NB4 (cell line): ENCODE measurements around the gene B4GALT1.
A peak's percentile ranks its signal among the peaks of the same experiment; 100 is the strongest.

Experiments used
- DNase-seq: peaks from one replicate; pipeline ENCODE4 v3.0.0; 2010; ENCODE audit warnings: low read depth
- H3K4me3 ChIP-seq: one replicate; pipeline ENCODE4 v1.5.1; 2011; ENCODE audit warnings: mild to moderate bottlenecking, low read depth, low read length, moderate library complexity
- MYC ChIP-seq: IDR thresholded peaks from 2 replicates; pipeline ENCODE4 v1.6.1; 2011; ENCODE audit warnings: low read depth, low read length
- POLR2A ChIP-seq: IDR thresholded peaks from 2 replicates; pipeline ENCODE4 v1.6.1; 2011; ENCODE audit warnings: mild to moderate bottlenecking; ENCODE audit not compliant: insufficient read length; ENCODE audit errors: extremely low read depth
- TF ChIP-seq, protein P1 (sequence below): IDR thresholded peaks from 2 replicates; pipeline ENCODE4 v1.6.1; 2011; ENCODE audit warnings: low read depth, low read length
- TF ChIP-seq, protein P2 (sequence below): IDR thresholded peaks from one replicate; pipeline ENCODE4 v1.5.1; 2012; ENCODE audit warnings: low read depth, low read length

The B4GALT1 gene, protein sequence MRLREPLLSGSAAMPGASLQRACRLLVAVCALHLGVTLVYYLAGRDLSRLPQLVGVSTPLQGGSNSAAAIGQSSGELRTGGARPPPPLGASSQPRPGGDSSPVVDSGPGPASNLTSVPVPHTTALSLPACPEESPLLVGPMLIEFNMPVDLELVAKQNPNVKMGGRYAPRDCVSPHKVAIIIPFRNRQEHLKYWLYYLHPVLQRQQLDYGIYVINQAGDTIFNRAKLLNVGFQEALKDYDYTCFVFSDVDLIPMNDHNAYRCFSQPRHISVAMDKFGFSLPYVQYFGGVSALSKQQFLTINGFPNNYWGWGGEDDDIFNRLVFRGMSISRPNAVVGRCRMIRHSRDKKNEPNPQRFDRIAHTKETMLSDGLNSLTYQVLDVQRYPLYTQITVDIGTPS

DNA sequence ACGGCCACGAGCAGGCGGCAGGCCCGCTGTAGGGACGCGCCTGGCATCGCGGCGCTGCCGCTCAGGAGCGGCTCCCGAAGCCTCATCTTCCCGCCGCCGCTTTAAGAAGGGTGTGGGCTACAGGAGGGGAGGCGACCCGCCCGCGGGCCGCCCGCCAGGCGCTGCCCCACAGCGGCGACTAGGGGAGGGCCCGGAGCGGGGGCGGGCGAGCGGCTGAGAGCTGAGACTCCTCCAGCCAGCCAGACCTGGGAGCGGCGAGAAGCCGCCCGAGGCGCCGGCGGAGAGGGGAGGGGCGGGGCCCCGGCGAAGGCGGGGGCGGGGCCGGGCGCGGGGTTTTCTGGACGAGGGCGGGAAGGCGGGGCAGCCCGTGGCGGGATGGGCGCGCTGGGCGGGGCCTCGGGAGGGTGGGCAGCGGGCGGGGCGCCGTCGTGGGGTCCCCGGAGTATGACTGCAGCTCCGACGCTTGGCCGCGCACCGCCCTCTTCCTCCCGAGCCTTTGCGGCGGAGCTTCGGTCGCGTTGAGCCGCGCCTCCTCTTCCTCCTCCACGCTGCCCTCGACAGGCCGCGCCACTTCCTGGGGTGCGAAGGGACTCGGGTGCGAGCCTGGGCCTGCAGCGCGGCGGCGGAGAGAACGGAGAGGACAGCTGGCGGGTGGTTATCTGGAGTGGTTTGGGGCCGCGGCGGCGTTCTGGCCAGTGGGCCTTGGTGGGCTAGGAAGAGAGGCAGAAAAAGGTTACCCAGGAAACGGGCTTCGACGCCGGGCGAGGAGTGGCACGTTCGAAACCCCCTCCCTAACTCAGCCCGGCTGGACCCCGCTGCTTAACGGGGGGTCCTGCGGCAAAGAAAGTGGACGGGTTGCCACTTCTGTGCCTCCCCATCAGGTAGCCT lies at the start of gene B4GALT1:
Gene B4GALT1, minus strand, starts transcription at position 253 of the 888 bp plus-strand sequence. Its CDS starts 167 bp downstream, at position 86.
- H3K4me3 ChIP-seq, result peak within 1 kb of the TSS; percentile 80
- TF ChIP-seq, protein P1, sequence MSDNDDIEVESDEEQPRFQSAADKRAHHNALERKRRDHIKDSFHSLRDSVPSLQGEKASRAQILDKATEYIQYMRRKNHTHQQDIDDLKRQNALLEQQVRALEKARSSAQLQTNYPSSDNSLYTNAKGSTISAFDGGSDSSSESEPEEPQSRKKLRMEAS, result peak; percentile 88
- TF ChIP-seq POLR2A (peak; percentile 86), MYC (peak; percentile 86)
- TF ChIP-seq, protein P2, sequence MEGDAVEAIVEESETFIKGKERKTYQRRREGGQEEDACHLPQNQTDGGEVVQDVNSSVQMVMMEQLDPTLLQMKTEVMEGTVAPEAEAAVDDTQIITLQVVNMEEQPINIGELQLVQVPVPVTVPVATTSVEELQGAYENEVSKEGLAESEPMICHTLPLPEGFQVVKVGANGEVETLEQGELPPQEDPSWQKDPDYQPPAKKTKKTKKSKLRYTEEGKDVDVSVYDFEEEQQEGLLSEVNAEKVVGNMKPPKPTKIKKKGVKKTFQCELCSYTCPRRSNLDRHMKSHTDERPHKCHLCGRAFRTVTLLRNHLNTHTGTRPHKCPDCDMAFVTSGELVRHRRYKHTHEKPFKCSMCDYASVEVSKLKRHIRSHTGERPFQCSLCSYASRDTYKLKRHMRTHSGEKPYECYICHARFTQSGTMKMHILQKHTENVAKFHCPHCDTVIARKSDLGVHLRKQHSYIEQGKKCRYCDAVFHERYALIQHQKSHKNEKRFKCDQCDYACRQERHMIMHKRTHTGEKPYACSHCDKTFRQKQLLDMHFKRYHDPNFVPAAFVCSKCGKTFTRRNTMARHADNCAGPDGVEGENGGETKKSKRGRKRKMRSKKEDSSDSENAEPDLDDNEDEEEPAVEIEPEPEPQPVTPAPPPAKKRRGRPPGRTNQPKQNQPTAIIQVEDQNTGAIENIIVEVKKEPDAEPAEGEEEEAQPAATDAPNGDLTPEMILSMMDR, result no peak
- DNase-seq, result peak; percentile 100

DNA sequence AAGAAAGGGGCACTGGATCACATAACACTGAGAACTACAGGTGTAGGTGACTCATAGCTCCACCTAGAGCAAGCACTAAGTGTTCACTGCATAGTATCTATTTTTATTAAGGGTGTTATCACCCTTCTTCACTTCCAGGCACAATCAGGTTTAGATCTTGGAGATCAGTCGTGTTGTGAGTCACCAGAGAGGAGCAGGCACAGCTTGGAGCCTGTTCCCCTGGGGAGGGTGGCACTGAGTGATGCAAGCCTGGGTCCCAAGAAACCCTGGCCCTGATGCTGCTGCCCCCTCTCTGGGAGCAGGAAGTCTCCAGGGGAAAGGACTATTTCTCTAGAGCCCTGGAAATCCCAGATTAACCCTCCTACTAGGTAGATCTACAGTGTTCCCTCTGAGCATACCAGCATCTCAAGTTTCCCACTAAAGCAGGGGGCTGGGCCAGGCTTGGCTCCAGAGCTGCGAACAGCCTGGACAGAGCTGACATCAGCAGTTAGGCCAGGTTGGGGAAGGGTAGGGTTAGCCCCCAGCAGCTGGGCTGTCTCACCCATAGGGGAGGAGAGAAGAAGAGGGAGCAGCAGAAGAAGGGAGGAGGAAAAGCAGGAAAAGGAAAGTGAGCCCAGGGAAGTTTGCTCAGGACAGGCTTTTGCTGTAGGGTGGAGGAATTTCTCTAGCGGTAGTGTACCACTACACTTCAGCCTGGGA lies 44.7 kb upstream of the B4GALT1 start:
- TF ChIP-seq, protein P2, result no peak
- TF ChIP-seq POLR2A (no peak), MYC (no peak)
- TF ChIP-seq, protein P1, result no peak
- DNase-seq, result peak; percentile 62
- H3K4me3 ChIP-seq, result no peak overlapping the region

DNA sequence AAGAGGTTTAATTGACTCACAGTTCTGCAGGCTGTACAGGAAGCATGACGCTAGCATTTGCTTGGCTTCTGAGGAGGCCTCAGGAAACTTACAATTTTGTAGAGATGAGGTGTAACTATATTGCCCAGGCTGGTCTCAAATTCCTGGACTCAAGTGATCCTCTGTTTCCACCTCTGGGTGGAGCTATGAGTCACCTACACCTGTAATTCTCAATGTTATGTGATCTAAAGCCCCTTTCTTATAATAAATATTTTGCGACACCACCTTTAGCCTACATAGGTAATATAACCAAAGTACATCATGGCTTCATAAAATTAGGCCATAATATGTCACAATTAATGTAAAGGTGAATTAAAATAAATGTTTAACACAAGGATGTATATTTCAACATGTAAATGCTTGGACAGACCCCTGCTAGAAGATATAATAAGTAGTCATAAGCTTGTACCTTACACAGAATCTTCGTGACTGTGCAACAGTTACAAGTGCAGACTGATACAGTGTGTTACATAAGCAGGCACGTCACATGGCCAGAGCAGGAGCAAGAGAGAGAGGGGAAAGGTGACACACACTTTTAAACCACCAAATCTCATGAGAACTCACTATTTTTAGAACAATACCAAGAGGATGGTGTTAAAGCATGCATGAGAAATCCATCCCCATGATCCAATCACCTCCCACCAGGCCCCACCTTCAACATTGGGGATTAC lies 43.0 kb upstream of the B4GALT1 start:
- no peak overlapping the region for H3K4me3 ChIP-seq
- DNase-seq, result no peak
- TF ChIP-seq, protein P2, result no peak
- TF ChIP-seq, protein P1, result no peak
- no peak for TF ChIP-seq MYC
- TF ChIP-seq POLR2A, result no peak

DNA sequence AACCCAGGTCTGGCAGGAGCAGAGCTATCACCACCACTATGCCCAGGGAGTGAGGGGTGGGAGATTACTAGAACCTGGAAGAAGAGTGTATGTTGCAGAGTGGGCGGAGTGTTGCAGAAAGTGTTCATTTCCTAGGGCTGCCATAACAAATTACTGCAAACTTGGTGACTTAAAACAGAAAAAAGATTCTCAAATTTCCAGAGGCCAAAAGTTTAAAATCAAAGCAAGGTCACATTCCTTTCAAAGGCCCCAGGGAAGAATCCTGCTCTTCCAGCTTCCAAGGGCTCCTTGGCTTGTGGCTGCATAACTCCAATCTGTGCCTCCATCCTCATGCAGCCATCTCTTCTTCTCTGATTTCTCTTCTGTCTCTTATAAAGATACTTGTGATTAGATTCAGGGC lies 42.3 kb upstream of the B4GALT1 start:
- no peak for TF ChIP-seq MYC
- TF ChIP-seq POLR2A, result no peak
- TF ChIP-seq, protein P2, result no peak
- TF ChIP-seq, protein P1, result no peak
- no peak for DNase-seq
- H3K4me3 ChIP-seq, result no peak overlapping the region

DNA sequence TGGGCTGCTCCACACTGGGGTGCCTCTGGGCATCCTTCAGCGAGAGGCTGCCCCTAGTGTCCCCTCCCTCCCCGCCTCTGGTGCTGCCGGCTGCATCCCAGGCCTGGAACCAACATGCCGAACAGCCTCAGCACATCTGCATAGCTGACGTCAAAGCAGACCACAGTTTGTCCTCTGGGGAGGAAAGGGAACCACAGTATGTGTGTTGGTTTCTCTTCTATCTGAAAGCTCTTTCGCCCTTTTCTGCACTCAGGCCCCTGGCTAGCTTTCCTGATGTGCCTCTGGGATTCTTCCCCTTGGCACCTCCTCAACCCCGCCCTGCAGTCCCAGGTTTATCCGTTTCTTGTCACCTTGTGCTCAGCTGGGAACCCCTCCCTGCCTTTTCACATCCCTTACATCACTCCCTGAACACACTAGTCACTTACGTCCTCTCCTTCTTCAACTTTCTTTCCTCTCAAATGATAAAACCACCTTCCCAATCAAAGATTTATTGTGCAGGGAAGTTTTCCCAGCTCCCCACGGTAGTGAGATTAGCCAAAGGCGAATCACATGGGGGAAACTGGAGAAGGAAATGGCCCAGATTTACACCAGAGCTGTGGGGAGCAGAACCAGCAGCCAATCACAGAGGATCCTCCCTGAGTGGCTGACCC lies 35.5 kb upstream of the B4GALT1 start:
- no peak overlapping the region for H3K4me3 ChIP-seq
- TF ChIP-seq POLR2A (no peak), MYC (no peak)
- TF ChIP-seq, protein P2, result no peak
- TF ChIP-seq, protein P1, result no peak
- DNase-seq, result peak; percentile 74
